Parathyroid adenoma (tissue), 2 donors: ENCODE results near the gene FRRS1L.

Source experiments
- H2AFZ ChIP-seq: fragments of 300-600 bp; sonication (generic); one replicate; pipeline ENCODE4 v1.7.0; 2017; ENCODE audit warnings: antibody characterized with exemption, mild to moderate bottlenecking
- H3K27ac ChIP-seq: fragments of 300-600 bp; sonication (generic); one replicate; pipeline ENCODE4 v1.7.0; 2017
- H3K27me3 ChIP-seq: fragments of 300-600 bp; sonication (generic); one replicate; pipeline ENCODE4 v1.7.0; 2017; ENCODE audit warnings: low read length; ENCODE audit not compliant: control insufficient read depth, insufficient read depth
- H3K36me3 ChIP-seq: fragments of 300-600 bp; sonication (generic); one replicate; pipeline ENCODE4 v1.7.0; 2017; ENCODE audit warnings: low read length; ENCODE audit not compliant: control insufficient read depth, insufficient read depth
- H3K4me1 ChIP-seq: fragments of 300-600 bp; sonication (generic); one replicate; pipeline ENCODE4 v1.7.0; 2017; ENCODE audit warnings: control low read depth
- H3K4me2 ChIP-seq: fragments of 300-600 bp; sonication (generic); one replicate; pipeline ENCODE4 v1.7.0; 2017; ENCODE audit warnings: low read length
- H3K4me3 ChIP-seq: fragments of 300-600 bp; sonication (generic); one replicate; pipeline ENCODE4 v1.7.0; 2017; ENCODE audit warnings: low read depth, low read length
- H3K79me2 ChIP-seq: fragments of 300-600 bp; sonication (generic); one replicate; pipeline ENCODE4 v1.7.0; 2017; ENCODE audit warnings: control low read depth
- H3K9ac ChIP-seq: fragments of 300-600 bp; sonication (generic); one replicate; pipeline ENCODE4 v1.7.0; 2017; ENCODE audit warnings: mild to moderate bottlenecking
- H3K9me3 ChIP-seq: fragments of 300-600 bp; sonication (generic); one replicate; pipeline ENCODE4 v1.7.0; 2017; ENCODE audit warnings: low read length; ENCODE audit not compliant: control insufficient read depth
- TF ChIP-seq, protein P1 (sequence below): fragments of 300-600 bp; sonication (generic); IDR thresholded peaks from one replicate; pipeline ENCODE4 v1.7.0; 2017; ENCODE audit warnings: antibody characterized with exemption, mild to moderate bottlenecking
- donor health status: primary hyperparathyroidism.

Gene FRRS1L

DNA sequence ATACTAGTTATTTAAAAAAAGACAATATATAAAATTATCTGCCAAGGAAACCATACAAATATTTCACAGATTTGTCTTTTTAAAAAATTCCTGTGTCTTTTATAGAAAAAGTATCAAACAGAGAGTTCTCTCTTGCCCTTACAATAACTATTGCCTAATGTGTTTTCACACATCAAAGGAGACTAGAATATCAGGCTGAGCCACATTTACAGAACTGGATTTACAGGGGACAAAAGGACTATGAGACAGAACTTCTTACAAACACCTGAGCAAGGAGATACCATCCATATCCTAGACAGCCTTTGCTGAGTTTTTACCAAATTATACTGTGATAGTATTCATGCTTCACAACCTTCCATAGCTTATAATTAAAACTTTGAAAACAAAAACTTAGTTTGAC, 81.5 kb downstream of the FRRS1L start:
- TF ChIP-seq, protein P1, sequence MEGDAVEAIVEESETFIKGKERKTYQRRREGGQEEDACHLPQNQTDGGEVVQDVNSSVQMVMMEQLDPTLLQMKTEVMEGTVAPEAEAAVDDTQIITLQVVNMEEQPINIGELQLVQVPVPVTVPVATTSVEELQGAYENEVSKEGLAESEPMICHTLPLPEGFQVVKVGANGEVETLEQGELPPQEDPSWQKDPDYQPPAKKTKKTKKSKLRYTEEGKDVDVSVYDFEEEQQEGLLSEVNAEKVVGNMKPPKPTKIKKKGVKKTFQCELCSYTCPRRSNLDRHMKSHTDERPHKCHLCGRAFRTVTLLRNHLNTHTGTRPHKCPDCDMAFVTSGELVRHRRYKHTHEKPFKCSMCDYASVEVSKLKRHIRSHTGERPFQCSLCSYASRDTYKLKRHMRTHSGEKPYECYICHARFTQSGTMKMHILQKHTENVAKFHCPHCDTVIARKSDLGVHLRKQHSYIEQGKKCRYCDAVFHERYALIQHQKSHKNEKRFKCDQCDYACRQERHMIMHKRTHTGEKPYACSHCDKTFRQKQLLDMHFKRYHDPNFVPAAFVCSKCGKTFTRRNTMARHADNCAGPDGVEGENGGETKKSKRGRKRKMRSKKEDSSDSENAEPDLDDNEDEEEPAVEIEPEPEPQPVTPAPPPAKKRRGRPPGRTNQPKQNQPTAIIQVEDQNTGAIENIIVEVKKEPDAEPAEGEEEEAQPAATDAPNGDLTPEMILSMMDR = no peak
- no peaks in the 10 kb centered on the region for H3K36me3 ChIP-seq
- H3K4me3 ChIP-seq = no peak overlapping the region
- peaks cover 6% of the 10 kb centered on the region for H3K79me2 ChIP-seq
- H3K9me3 ChIP-seq = no peaks in the 10 kb centered on the region
- H3K27ac ChIP-seq = no peak overlapping the region
- H3K27me3 ChIP-seq = no peaks in the 10 kb centered on the region
- no peak overlapping the region for H3K4me2 ChIP-seq
- no peak overlapping the region for H2AFZ ChIP-seq
- no peak overlapping the region for H3K9ac ChIP-seq
- no peaks in the 10 kb centered on the region for H3K4me1 ChIP-seq

DNA sequence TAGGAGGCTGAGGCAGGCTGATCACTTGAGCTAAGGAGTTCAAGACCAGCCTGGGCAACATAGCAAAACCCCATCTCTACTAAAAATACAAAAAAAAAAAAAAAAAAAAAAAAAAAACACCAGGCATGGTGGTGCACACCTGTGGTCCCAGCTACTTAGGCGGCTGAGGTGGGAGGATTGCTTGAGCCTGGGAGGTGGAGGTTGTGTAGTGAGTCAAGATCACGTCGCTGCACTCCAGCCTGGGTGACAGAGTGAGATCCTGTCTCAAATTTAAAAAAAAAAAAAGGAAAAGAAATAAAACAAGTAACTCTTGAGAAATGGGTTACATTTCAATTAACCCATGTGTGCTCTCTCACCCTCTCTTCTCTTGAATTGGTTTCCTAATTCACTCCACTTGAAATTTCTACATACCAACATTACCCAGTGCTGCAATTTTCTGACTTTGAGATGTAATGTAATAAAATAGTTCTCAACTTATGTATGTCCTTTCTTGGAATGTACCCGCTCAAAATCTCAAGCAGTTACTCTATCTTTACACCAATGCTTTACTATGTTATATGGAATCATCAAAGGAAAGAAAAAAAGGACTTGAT, 83.1 kb downstream of the FRRS1L start:
- Histone ChIP-seq H3K4me2 (no peak overlapping the region), H3K9ac (no peak overlapping the region), H3K27me3 (no peaks in the 10 kb centered on the region), H3K4me3 (no peak overlapping the region), H3K79me2 (peaks cover 2% of the 10 kb centered on the region), H3K36me3 (no peaks in the 10 kb centered on the region), H3K9me3 (no peaks in the 10 kb centered on the region), H2AFZ (no peak overlapping the region), H3K27ac (no peak overlapping the region), H3K4me1 (no peaks in the 10 kb centered on the region)
- TF ChIP-seq, protein P1 = no peak

DNA sequence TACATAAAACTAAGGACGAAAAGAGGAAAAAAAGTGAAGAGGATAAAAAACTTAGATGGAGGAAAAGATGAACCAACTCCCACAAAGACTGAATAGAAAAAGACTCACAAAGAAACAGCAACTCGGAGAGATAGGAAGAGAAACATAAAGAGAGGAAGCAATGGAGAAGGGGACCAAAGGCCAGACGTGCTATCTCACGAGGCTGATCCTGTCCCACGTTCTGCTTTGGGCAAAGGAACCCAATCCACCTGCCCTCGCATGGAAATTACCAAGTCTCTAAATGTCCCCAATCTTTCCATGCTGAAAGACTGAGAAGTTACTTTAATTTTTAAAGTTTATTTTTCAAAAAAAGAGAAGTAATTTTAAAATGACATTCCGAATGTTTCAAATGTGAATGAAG, 83.9 kb downstream of the FRRS1L start:
- H3K9ac ChIP-seq = no peak overlapping the region
- no peak overlapping the region for H3K4me3 ChIP-seq
- H3K36me3 ChIP-seq = no peaks in the 10 kb centered on the region
- no peaks in the 10 kb centered on the region for H3K4me1 ChIP-seq
- H2AFZ ChIP-seq = no peak overlapping the region
- H3K9me3 ChIP-seq = no peaks in the 10 kb centered on the region
- no peaks in the 10 kb centered on the region for H3K79me2 ChIP-seq
- TF ChIP-seq, protein P1 = no peak
- no peak overlapping the region for H3K27ac ChIP-seq
- no peaks in the 10 kb centered on the region for H3K27me3 ChIP-seq
- no peak overlapping the region for H3K4me2 ChIP-seq

DNA sequence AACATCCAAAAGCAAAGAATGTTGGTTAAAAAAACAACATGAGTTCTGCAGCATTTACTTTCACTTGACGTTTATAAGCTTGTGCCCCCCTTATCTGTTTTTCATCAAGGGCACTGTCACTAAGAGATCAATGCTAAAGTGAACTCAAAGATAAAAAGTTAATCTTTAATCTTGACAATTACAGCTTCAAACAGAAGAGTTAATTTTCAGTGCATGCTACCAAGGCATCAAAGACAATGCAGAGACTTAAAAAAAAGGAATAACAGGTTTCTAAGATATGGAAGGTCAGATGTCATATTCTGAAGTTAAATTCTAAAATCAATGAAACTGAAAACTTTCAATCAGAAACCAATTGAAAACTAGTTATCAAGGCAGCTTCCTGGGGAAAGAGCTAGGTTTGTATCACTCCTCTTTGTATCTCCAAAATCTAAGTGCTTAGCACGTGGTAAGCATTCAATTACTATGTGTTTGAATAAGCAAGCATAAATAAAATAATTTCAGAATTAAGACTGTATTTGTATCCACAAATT, 84.9 kb downstream of the FRRS1L start:
- no peak overlapping the region for H3K4me2 ChIP-seq
- no peak overlapping the region for H3K9ac ChIP-seq
- TF ChIP-seq, protein P1 = no peak
- H3K4me1 ChIP-seq = no peaks in the 10 kb centered on the region
- H2AFZ ChIP-seq = no peak overlapping the region
- no peaks in the 10 kb centered on the region for H3K79me2 ChIP-seq
- no peaks in the 10 kb centered on the region for H3K36me3 ChIP-seq
- H3K4me3 ChIP-seq = no peak overlapping the region
- no peaks in the 10 kb centered on the region for H3K9me3 ChIP-seq
- H3K27me3 ChIP-seq = no peaks in the 10 kb centered on the region
- no peak overlapping the region for H3K27ac ChIP-seq
